Upper lobe of left lung (tissue), 4 donors: ENCODE measurements around the gene NR2C2.

Experiments
- CTCF ChIP-seq, 6 experiments: fragments of 450-650 bp in 4 of 6; fragments of 200-600 bp in 2 of 6; sonication (generic) in 2 of 6; IDR thresholded peaks; one replicate each; pipeline ENCODE4 v1.5.1; 2016 to 2019; ENCODE audit warnings: antibody characterized with exemption in 6 of 6
- POLR2AphosphoS5 ChIP-seq, 2 donors: sonication (generic); formaldehyde crosslinking; IDR thresholded peaks; one replicate each; pipeline ENCODE4 v1.5.1; 2017; ENCODE audit warnings: antibody characterized with exemption in 2 of 2

DNA sequence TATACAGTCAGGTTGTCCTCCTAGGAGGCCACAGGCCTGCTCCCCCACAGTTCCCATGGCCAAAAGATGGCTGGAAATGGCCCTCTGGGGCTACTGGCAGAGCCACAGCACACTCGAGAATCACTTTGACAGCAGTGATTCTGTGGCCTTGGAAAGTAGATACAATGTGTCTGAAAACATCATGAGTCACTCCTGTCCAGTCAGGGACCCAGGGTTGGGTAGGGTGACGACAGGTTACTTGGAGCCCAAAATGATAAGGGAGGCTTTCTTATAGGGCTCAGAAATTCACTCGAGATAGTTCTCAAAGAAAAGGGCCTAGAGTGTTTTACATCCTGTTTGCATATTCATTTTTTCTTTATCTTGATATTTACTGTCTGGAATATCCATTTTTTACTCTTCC, 93.5 kb downstream of the NR2C2 start:
- TF ChIP-seq POLR2AphosphoS5 (IDR thresholded peaks at IDR 0.05) (no peak), CTCF (IDR thresholded peaks at IDR 0.05) (no peak)
